Glutamatergic neuron (in vitro differentiated cells): ENCODE data around the gene NPW. TPM values are rescaled to one million over a fixed set of nuclear protein-coding genes. Genes with fewer than 3 reads are reported as not detected.
A peak's percentile ranks its signal among the peaks of the same experiment; 100 is the strongest.

Experiments
- DNase-seq: peaks from one replicate; pipeline ENCODE4 v3.0.0; 2022
- H3K27ac Mint-ChIP-seq: one replicate; pipeline ENCODE4 v1.8.0; 2020; ENCODE audit warnings: mild to moderate bottlenecking, mixed read lengths, inconsistent platforms; ENCODE audit not compliant: unreplicated experiment
- H3K27me3 Mint-ChIP-seq: one replicate; pipeline ENCODE4 v1.8.0; 2020; ENCODE audit warnings: mild to moderate bottlenecking, moderate library complexity, mixed read lengths, inconsistent platforms; ENCODE audit not compliant: unreplicated experiment
- H3K36me3 Mint-ChIP-seq: one replicate; pipeline ENCODE4 v1.8.0; 2020; ENCODE audit warnings: mild to moderate bottlenecking, mixed read lengths, inconsistent platforms; ENCODE audit not compliant: unreplicated experiment
- H3K4me1 Mint-ChIP-seq: one replicate; pipeline ENCODE4 v1.8.0; 2020; ENCODE audit warnings: mild to moderate bottlenecking, low read depth, mixed read lengths, inconsistent platforms; ENCODE audit not compliant: unreplicated experiment
- H3K4me3 Mint-ChIP-seq: one replicate; pipeline ENCODE4 v1.8.0; 2020; ENCODE audit warnings: mild to moderate bottlenecking, mixed read lengths, inconsistent platforms; ENCODE audit not compliant: unreplicated experiment
- H3K9me3 Mint-ChIP-seq: one replicate; pipeline ENCODE4 v1.8.0; 2020; ENCODE audit warnings: mild to moderate bottlenecking, moderate library complexity, mixed read lengths, inconsistent platforms; ENCODE audit not compliant: unreplicated experiment
- total RNA-seq: library from RNA; stranded (reverse); fragmentation: NEBNext Ultra II Directional; extraction: Animal tissue kit (Norgen Biotek cat#: 25700); gene quantifications from one replicate; pipeline ENCODE4 v1.2.1, GENCODE V29; 2021; ENCODE audit not compliant: unreplicated experiment
- TF ChIP-seq, protein P1 (sequence below): fragments of 200-600 bp; sonication (generic); IDR thresholded peaks from one replicate; pipeline ENCODE4 v1.5.0; 2021; ENCODE audit not compliant: partially characterized antibody, unreplicated experiment

NPW gene
- total RNA-seq, 1 donor from 2014 or later: 0.91 TPM

DNA sequence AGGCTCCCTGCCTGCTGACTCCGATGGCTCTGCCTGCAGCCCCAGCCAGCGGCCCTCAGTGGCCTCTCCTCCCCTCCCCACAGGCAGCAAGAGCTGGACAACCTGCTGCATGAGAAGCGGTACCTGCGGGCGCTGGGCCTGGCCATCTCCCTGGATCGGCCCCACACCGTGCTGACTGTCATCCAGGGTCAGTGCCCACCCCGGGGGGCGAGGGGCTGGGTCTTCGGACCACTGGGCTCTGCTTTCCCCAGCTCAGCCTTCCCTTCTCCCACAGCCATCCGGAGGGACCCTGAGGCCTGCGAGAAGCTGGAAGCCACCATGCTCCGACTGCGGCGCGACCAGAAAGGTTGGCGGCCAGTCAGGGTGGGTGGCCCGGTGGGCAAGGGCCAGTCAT, 41.7 kb upstream of the NPW start:
- TF ChIP-seq, protein P1, sequence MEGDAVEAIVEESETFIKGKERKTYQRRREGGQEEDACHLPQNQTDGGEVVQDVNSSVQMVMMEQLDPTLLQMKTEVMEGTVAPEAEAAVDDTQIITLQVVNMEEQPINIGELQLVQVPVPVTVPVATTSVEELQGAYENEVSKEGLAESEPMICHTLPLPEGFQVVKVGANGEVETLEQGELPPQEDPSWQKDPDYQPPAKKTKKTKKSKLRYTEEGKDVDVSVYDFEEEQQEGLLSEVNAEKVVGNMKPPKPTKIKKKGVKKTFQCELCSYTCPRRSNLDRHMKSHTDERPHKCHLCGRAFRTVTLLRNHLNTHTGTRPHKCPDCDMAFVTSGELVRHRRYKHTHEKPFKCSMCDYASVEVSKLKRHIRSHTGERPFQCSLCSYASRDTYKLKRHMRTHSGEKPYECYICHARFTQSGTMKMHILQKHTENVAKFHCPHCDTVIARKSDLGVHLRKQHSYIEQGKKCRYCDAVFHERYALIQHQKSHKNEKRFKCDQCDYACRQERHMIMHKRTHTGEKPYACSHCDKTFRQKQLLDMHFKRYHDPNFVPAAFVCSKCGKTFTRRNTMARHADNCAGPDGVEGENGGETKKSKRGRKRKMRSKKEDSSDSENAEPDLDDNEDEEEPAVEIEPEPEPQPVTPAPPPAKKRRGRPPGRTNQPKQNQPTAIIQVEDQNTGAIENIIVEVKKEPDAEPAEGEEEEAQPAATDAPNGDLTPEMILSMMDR: no peak
- Mint-ChIP-seq H3K27ac (no peak overlapping the region), H3K27me3 (peaks cover 6% of the 10 kb centered on the region)

DNA sequence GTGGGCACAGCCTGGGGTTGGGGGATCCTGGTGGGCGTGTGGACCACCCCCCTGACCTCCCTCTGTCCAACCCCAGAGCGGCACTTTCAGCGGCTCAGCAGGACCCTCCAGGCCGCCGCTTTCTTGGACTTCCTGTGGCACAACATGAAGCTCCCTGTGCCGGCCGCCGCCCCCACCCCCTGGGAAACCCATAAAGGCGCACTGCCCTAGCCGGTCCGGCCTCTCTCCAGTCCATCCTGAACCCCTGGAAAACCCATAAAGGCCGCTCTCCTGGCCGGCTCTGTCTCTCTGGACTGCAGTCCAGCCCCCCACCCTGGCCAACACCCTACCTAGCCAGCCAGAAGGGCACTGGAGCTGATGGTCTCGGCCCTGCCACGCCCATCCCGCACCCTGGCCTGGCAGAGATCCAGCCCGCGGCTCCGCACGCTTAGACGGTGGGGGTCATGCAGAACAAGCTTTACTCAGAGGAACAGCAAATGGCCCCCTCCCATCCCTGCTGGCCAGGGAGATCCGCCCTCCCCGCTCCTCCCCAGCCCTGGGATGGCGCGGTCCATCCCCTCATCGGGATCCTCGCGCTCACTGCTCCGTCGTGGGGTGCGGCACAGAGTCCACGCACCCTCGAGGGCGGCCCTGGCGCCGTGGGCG, 41.0 kb upstream of the NPW start:
- no peak overlapping the region for H3K27ac Mint-ChIP-seq
- no peaks in the 10 kb centered on the region for H3K36me3 Mint-ChIP-seq
- no peak overlapping the region for H3K4me3 Mint-ChIP-seq
- H3K9me3 Mint-ChIP-seq: peaks cover 2% of the 10 kb centered on the region
- H3K4me1 Mint-ChIP-seq: peaks cover 16% of the 10 kb centered on the region
- H3K27me3 Mint-ChIP-seq: peaks cover 8% of the 10 kb centered on the region
- DNase-seq: no peak
- TF ChIP-seq, protein P1: no peak

More for the DNA sequence above, 41.7 kb upstream of the NPW start:
- Mint-ChIP-seq H3K4me1 (peaks cover 12% of the 10 kb centered on the region), H3K4me3 (no peak overlapping the region), H3K36me3 (no peaks in the 10 kb centered on the region), H3K9me3 (peaks cover 2% of the 10 kb centered on the region)
- DNase-seq: no peak

DNA sequence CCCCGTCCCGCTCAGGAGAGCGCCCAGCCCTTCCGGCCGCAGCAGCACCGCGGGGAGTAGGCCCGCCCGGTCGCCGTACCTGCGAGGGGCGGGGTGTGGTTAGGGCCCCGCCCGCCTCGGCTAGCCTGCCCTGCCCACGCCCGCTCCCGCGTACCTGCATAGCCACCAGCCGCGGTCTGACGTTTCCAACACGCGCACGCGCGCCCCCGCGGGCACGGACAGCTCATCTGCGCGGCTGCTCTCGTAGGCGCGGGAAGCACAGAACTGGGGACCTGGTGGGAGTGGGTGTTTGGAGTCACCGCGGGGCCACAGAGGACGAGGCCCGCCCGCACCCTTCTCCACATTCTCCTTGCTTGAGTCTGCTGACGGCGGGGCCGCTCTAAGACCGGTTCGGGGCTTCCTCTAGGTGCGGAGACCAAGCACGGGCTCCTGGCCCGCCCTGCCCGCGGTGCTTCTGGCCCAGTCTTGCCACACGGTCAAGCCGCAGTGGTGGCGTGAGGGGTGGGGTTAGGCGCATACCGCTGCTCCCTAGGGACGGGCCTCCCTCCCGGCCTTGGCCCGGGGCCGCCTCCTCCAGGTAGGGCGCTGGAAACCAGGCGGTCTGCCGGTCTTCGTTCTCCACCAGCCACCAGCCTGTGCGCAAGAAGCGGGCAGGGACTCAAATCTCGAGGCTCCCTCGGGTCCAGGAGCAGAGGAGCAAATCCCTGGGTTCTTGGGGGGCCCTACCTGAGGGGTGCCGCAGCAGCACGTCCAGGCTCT, 40.1 kb upstream of the NPW start:
- H3K9me3 Mint-ChIP-seq: peaks cover 2% of the 10 kb centered on the region
- H3K4me1 Mint-ChIP-seq: peaks cover 16% of the 10 kb centered on the region
- no peak for DNase-seq
- peaks cover 8% of the 10 kb centered on the region for H3K27me3 Mint-ChIP-seq
- H3K27ac Mint-ChIP-seq: no peak overlapping the region
- no peaks in the 10 kb centered on the region for H3K36me3 Mint-ChIP-seq
- H3K4me3 Mint-ChIP-seq: peak overlapping the region; percentile 30
- TF ChIP-seq, protein P1: no peak

DNA sequence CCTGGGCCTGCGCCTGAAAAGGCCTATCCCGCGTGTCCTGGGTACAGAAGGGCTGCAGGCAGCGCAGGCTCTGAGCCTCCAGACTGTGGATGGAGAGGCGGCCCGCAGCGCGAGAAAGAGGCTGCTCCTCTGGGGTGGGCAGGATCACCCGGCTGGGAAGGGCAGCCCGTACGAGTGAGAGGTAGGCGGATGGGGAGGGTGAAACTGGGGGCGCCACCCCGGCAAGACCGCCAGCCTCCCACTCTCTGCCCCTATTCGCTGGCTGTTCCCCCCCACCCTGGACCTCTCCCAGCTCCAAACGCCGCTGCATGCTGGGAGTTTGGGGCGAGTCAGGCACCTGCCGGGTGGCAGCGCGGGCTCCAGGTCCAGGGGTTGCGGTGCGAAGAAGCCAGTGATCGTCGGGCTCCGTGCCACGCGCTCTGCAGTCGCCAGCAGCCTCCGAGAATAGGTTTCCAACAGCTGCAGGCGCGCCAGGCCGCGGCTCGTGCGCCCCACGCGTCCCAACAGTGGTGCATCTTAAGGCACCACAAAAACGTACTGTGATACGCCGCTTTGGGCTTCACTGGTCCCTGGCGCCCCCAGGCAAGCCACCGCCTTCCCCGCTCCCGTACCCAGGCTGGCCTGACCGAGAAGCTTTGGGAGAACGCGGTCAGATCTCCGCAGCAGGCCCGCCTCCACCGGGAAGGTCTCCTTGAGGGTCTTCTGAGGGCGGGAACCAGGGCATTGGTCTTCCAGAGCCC, 39.4 kb upstream of the NPW start:
- TF ChIP-seq, protein P1: no peak
- Mint-ChIP-seq H3K9me3 (peaks cover 2% of the 10 kb centered on the region), H3K27me3 (peaks cover 11% of the 10 kb centered on the region), H3K27ac (no peak overlapping the region), H3K4me1 (peaks cover 16% of the 10 kb centered on the region), H3K4me3 (no peak overlapping the region), H3K36me3 (no peaks in the 10 kb centered on the region)
- DNase-seq: no peak
